GM21360 (cell line): Measurements from ENCODE around the gene RASAL2.
"Not testable (repeated sequence)": the region's sequence is repeated elsewhere in the genome, so short reads cannot be mapped to it uniquely, and the experiment has no call there.

Source experiments
- ATAC-seq: cut with Tn5 transposase; IDR thresholded peaks from one replicate; pipeline ENCODE4 v1.9.1; 2021; ENCODE audit warnings: mild to moderate bottlenecking, moderate library complexity; ENCODE audit not compliant: unreplicated experiment

Gene RASAL2

DNA sequence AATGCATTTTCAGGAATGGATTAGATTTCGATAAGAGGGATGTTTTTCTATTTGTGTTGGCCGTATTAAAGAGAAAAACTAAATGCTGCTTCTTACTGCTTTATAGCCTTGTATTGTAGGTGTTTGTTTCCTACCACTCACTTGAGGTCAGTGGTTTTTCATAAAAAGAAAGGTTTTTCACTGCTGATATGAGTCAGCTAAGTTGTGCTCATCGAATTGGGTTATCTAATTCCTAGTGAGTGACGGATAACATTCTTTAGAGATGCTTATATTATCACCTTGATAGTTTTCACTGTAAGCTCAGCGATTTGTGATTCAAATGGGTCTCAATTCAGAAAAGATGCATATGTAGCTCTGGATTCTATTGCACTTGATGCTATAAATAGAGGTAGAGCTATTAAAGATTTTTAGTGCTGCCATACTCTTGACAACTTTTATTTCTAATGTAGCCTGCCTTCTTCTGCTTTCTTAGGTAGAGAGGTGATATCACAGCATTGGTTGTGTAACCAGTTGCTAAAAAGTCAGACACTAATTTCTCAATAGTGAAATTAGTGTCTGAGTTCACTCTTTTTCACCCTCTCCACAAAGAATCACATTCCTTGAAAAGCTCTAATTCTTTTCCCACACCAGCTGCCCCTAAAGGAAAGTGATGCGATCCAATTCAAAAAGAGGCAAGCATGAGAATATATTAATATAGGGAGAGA, 180.0 kb downstream of the RASAL2 start:
- ATAC-seq, result peak; percentile 67

DNA sequence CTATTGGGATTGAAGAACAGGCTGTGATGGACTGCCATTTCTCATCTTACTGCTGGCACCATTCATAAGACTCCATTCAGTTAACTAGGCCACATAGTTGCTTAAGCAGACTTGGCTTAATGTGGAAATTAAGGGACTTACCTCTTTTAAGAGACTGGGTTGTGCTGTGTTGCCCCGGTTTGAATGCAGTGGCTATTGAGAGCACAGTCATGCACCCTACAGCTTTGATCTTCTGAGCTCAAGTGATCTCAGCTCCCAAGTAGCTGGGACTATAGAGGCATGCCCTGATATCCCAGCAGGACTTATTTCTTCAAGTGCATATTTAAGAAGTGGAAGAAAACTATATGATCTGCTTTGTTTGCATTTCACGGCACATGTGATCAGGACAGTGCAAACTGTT, 181.1 kb downstream of the RASAL2 start:
- ATAC-seq, result no peak

DNA sequence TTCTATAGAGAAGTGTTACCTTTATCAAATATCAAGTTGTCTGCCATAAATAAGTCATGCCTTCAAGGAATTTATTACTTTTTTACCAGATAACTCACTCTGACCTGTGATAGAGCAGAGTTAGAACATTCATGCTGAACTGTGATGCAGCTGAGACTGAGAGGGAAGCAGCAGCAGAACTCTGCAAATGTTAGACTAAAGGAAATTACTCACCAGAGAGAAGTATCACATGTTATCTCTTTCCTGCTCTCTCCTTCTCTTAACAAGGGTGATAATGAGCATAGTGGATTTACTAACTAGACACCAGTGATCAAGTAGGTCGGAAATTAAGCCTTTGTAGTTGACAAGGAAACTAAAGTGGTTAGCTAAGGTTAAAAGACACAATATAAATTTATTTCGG, 181.6 kb downstream of the RASAL2 start:
- ATAC-seq, result no peak

DNA sequence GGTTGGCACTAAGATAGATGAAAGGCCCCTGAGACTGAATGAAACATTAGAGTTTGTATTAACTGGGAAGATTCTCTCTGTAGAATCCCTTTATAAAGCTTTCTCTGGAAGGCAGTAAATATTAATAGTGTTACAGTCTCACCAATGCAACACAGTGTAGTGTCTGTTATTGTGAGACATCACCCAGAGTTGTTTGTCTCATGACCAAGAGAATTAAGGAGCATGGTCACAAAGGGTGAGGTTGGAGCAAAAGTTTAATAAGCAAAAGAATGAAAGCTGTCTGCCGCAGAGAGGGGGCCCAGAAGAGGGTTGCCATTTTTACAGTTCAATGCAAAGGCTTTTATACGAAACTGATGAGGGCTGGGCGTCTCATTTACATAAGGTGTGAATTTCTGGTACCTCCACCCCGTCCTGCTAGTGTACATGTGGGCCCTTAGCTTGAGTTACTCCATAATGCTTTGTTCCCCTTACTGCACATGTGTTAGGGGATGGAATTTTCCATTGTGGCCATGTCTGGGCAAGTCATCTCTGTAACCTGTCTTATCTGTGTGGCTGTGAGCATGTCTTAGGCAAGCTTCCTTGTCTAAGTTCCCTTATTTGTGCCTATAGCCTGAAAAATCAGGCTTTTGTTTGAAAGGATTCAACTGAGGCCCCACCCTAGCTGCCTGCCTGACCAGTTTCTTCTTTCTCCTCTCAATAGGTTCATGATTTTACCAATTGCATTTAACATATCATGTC, 184.1 kb downstream of the RASAL2 start:
- ATAC-seq, result no peak

DNA sequence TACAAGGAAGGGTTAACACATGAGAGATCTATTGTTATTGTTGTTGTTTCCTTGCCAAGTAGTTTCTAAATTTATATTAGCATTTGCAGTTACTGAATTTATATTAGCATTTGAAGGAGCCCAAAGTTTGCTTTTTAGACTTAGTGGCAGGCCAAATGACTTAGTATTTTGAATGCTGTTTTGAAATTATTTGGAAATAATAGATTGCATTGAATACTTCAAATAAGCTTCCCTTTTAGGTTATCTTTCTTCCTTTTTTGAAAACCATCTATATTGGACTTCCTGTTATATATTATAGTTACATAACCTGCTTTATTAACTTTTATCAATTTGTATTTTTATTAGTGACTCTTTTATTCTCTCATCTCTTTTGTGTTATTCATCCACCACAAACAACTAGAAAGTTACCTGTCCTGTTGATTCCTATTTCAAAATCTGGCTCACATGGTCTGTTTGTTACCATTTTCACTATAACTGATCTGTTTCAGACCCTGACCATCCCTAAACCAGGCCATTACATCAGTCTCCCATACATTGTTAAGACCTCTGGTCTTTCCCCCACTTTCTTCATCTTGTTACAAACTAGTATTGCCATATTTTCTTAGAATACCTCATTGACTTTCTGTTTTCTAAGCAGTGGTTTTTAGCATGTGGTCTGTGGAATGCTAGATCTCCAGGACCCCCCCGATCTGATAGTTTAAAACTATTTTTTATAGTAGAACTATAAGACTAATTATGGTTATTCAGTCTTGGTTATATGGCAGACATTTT, 185.2 kb downstream of the RASAL2 start:
- ATAC-seq, result no peak

DNA sequence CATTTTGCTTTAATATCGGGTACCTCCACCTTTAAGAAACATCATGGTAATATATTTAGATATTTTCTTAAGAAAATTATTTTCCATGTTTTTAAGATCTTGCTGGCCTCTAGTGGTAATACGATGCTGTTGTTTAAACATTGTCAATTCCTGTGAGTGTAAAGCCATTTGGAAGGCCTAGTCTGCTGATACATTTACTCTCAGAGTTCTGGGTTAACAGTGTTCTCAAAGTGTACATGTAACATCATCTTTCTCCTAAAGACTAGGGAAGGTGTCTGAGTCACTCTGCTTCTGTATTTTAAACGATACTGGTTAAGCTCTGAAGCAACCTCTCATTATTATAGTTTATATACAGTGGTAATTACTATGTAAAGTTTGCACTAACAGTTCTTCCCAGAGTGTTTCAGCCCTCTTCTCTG, 189.1 kb downstream of the RASAL2 start:
- no peak for ATAC-seq

DNA sequence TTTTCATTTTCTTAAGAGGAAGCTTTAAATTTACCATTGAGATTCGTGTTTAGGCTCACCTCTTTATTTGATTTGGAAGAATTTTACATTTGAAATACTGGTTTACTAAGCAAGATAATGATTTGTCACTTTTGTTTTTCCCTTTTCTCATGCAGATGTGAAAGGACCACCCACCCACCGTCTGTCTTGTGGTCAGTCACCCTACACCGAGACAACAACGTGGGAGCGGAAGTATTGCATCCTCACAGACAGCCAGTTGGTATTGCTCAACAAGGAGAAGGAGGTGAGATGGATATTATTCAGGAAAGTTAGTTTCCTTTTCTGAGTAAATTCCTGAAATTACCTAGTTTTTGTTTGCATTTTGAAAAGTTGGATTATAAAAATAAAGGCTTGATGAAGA, 189.5 kb downstream of the RASAL2 start:
- no peak for ATAC-seq

DNA sequence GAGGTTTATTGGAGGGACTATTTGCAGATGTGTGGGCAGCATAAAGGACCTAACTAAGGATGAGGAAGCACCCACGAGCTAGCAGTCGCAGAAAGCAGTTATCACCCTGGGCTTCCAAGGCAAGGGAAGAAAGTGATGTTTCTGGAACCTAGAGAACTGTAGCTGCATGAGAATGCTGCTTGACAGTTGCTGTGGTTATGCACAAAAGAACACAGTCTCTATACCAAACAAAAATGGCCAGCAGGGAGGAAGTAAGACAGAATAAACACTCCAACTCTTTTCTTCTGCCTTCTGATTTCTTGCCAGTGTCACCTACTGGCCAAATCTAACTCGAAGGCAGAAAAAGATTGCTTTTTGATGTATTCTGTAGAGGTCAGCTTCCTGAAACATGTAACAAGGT, 190.2 kb downstream of the RASAL2 start:
- no peak for ATAC-seq

DNA sequence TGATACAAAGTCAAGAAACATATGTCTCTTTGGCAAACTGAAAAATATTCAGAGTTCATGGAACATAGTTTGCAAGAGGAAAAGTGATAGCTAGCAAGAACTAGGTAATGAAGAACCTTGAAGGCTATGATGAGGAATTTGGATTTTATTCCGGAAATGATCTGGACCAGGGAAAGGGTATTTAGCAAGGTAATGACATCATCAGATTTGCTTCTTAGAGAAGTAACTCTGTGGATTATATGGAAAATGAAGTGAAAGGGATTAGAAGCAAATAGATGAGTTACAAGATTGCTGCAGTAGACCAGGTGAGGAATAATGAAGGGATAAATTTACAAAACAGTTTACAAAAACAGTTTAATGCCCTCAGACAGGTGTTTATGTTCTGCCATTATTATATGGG, 197.3 kb downstream of the RASAL2 start:
- ATAC-seq, result no peak

DNA sequence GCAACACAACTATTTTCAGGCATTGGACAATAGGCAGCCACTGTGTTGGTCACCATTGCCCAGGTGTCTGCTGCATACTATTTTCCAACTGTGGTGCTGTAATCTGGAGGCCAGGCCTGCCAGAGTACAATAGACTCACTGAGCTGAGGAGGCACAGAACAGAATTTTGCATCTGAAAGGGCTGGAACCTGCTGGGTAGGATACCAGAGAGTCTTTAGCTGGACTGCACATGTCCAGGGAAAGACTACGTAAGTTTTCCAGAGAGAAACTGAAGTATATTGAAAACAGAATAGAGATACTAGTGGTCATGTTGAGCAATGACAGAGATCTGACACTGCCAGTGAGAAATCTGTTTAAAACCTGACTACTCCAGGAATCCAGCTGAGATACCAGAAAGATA, 200.8 kb downstream of the RASAL2 start:
- ATAC-seq, result no peak

DNA sequence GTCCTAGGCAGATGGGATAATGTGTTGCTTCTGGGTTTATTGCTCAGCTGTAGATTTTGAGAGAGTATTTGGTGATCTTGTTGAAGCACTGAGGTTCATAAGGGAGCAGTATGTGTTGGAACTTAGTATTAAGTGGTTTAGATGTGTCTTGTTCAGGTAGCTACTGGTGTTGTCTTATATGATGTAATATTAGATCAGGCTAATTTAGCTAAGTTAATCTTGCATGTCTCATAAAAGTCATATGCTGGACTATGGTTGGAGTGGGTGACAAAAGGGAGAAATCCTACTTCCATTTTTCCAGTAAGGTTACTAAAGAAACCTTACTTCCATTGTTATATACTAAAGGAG, 206.4 kb downstream of the RASAL2 start:
- ATAC-seq, result no peak

DNA sequence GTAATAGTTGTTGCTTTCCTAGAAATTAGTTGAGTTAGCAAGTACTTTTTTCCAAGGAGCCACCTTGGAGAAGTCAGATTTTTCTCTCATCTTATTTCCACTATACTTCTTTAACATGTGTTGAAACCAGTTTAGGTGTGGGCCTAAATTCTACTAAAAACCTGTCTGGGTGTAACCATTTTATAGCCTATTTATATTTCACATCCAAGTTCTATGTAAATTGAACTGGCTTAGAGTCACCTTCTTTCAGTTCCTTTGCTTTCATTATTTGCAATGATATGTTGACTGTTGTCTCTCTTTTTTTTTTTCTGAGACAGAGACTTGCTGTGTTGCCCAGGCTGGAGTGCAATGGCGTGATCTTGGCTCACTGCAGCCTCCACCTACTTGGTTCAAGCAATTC, 207.2 kb downstream of the RASAL2 start:
- no peak for ATAC-seq

DNA sequence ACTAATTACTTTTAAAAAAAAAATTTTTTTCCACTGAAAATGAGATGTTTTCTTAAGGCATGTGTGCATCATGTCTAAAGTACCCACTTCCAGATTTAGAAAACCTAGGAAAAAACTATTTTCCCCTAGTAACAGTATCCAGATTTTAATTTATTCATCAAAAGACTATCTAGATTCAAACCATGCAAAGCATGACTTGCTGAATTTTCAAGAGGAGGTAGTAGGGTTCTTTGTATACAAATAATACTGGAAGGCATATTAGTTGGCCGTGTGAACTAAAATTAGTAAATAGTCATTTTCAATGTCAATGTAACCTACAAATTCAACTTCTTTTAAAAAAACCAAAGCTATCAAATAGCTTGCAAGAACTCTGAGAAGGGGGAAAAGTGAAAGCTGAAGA, 213.4 kb downstream of the RASAL2 start:
- ATAC-seq, result no peak

DNA sequence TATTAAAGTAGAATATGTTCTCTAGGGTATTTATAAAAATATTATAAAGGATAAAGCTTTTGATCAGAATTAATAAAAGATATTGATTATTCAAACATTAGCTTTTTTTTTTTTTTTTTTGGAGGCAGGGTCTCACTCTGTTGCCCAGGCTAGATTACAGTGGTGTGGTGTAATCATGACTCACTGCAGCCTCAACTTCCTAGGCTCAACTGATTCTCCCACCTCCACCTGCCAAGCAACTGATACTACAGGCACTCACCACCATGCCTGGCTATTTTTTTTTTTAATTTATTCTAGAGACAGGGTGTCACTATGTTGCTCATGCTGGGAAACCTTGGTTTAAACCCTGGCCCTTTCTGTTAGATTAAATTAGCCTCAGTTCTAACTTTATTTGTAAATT, 214.5 kb downstream of the RASAL2 start:
- ATAC-seq, result no peak

DNA sequence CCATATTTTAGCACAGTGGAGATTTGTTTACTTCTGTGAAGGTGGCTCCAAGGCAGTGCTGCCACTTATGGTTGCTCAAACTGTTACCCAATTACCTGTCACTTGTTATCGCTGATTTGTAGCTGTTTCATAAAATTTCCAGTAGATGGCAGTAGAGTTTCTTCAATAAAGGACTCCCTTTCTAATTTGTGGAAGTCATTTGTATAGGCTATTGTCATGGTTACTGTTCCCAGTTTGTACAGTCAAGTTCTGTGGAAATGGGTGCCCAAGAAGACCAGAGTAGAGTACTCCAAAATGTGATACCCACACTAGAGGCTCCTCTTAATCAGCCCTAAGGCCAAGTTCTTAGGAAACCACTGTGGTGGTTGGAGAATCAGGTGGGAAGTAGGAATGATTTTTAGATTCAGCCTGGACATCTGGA, 216.8 kb downstream of the RASAL2 start:
- peak; percentile 83 for ATAC-seq

DNA sequence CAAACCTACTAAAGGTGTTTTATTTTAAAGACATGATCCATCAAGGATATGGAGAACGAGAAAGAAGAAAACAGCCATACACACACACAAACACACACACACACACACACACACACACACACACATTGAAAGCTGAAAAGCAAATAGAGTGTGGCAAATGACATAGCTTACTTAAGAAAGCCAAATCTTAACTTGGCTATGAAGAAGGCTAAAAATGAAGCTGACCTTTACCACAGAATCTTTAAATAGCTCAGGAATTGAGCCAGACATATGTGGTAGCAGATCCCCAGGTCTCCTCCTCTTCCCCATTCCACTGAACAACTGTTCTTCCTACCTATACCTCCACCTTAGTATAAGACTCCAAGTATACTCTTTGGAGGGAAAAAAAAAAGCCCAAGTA, 217.3 kb downstream of the RASAL2 start:
- no peak for ATAC-seq

DNA sequence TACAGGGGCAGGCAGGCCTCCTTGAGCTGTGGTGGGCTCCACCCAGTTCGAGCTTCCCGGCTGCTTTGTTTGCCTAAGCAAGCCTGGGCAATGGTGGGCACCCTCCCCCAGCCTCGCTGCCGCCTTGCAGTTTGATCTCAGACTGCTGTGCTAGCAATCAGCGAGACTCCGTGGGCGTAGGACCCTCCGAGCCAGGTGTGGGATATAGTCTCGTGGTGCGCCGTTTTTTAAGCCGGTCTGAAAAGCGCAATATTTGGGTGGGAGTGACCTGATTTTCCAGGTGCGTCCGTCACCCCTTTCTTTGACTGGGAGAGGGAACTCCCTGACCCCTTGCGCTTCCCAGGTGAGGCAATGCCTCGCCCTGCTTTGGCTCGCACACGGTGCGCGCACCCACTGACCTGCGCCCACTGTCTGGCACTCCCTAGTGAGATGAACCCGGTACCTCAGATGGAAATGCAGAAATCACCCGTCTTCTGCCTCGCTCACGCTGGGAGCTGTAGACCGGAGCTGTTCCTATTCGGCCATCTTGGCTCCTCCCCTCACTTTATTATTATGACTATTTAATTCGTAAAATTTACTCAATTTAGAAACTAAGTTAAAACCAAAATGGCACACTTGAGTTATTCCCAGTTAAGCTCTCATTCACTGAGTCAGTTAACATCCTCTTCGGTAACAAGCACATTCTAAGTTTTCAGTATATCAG, 226.5 kb downstream of the RASAL2 start:
- ATAC-seq, result not testable (repeated sequence)

DNA sequence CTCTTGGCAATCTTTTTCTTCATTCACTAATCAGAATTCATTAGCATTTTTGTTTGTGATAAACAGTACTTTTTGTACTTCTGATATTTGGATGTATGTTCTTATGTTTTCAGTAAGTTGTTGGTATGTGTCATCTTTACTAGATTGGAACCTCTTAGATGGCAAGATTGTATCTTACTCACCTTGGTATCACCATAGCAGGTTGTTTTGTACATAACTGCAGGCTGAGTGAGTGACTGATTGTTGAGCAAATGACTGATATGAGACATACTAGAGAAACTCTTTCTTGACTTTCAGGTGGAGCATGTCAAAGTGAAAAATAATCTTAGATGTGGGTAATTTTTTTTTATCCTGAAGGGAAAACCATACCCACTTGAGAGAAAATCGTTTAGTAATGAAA, 229.2 kb downstream of the RASAL2 start:
- ATAC-seq, result no peak

DNA sequence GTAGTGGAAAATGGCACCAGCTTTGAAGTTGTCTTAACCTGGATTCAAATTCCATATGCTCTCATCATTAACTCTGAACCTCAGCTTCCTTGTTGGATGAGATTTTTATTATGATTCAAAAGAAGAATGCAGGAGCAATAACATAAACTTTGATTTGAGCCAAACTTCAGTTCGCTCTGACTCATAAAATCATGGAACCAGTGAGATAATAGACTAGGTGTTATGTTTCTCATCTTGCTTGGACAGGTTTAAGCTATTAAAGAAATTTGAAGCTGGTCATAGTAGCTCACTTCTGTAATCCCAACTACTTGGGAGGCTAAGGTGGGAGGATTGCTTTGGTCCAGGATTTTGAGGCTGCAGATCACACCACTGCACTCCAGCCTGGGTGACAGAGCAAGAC, 230.1 kb downstream of the RASAL2 start:
- no peak for ATAC-seq

DNA sequence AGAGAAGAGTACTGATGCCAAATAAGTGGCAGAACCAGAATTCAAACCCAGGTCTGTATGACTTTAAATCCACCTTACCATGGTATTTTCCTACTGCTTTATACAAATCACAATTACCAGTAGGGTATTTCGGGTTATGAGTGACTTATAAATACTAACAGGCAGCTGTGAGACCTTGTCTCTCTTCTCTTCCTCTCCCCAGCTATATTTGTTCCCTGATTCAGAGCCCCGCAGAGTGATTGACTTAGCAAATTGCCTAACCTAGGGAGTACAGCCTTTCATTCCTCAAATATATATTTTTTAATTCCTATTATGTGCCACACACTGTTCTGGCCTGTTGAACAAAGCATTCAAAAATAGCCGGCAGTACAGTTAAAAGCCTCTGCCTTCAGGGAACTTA, 234.8 kb downstream of the RASAL2 start:
- ATAC-seq, result no peak

DNA sequence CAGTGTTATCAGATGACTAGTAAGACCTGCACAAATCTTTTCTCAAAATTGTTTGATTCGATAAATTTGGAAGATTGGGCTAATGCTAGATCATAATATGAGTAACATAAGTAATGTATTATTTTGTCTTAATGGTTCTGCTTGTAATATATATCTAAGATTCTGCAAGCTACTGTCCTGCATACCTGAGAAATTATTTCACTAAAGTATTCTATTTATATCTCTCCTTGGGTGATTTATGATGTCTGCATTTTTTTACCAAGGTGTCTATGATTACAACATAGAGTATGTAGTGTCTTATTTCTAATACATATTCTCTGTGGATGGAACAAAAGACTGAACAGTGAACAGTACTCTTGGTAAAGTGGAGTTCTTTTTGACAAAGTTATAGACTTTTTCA, 236.2 kb downstream of the RASAL2 start:
- no peak for ATAC-seq
